Measurements from ENCODE around the gene PNMA3. TPM values are rescaled to one million over a fixed set of nuclear protein-coding genes. Genes with fewer than 3 reads are reported as not detected.
"Not testable (repeated sequence)": the region's sequence is repeated elsewhere in the genome, so short reads cannot be mapped to it uniquely, and the experiment has no call there.

The PNMA3 gene
- total and polyA plus RNA-seq, 9 donors, result 0.39 to 4.3 (median 0.73) TPM; not detected in 1

- intact Hi-C loops (cut with DNase I), result no loop called here
Observed at GRCh38 chrX:153074262-153074899, 18.1 kb downstream of the PNMA3 start.

GRCh38 chrX:153074935-153075334 lies 18.7 kb downstream of the PNMA3 start:
- intact Hi-C loops (cut with DNase I), result no loop called here
- DNase-seq, result no peak
- H3K36me3 ChIP-seq, result no peaks in the 10 kb centered on the region
- no peaks in the 10 kb centered on the region for H3K4me1 ChIP-seq (ENCODE audit: insufficient read depth)
- no peak overlapping the region for H3K27ac ChIP-seq
- no peaks in the 10 kb centered on the region for H3K9me3 ChIP-seq
- no peak overlapping the region for H3K4me3 ChIP-seq
- TF ChIP-seq POLR2A (IDR thresholded peaks at IDR 0.05) (no peak), CTCF (IDR thresholded peaks at IDR 0.05) (no peak), EP300 (IDR thresholded peaks at IDR 0.05) (no peak)
- H3K27me3 ChIP-seq, result no peaks in the 10 kb centered on the region
- 82 to 85% (median 83%) methylated on average over 11 of the region's 11 CpGs for WGBS, 3 donors

More at GRCh38 chrX:153074262-153074899, 18.1 kb downstream of the PNMA3 start:
- no peak for DNase-seq
- Histone ChIP-seq H3K36me3 (no peaks in the 10 kb centered on the region), H3K4me3 (no peak overlapping the region), H3K9me3 (no peaks in the 10 kb centered on the region), H3K4me1 (ENCODE audit: insufficient read depth) (no peaks in the 10 kb centered on the region), H3K27me3 (no peaks in the 10 kb centered on the region), H3K27ac (no peak overlapping the region)
- 75 to 83% (median 83%) methylated on average over 16 to 24 of the region's 24 CpGs for WGBS, 3 donors
- TF ChIP-seq EP300 (IDR thresholded peaks at IDR 0.05) (no peak), CTCF (IDR thresholded peaks at IDR 0.05) (no peak), POLR2A (IDR thresholded peaks at IDR 0.05) (no peak)

GRCh38 chrX:153075366-153075765 lies 19.1 kb downstream of the PNMA3 start:
- TF ChIP-seq POLR2A (IDR thresholded peaks at IDR 0.05), result no peak
- TF ChIP-seq CTCF (IDR thresholded peaks at IDR 0.05), result no peak
- TF ChIP-seq EP300 (IDR thresholded peaks at IDR 0.05), result no peak
- Histone ChIP-seq H3K36me3 (no peaks in the 10 kb centered on the region), H3K27me3 (no peaks in the 10 kb centered on the region), H3K27ac (no peak overlapping the region), H3K4me3 (no peak overlapping the region), H3K9me3 (no peaks in the 10 kb centered on the region), H3K4me1 (ENCODE audit: insufficient read depth) (no peaks in the 10 kb centered on the region)
- no peak for DNase-seq
- WGBS, 3 donors, result 83 to 90% (median 89%) methylated on average over 4 to 11 of the region's 14 CpGs
- intact Hi-C loops (cut with DNase I), result no loop called here

- intact Hi-C loops (cut with DNase I); H3K27ac ChIP-seq; H3K27me3 ChIP-seq; H3K9me3 ChIP-seq; DNase-seq; H3K4me3 ChIP-seq; H3K4me1 ChIP-seq (ENCODE audit: insufficient read depth); H3K36me3 ChIP-seq: not testable (repeated sequence)
- no CpG with 5 or more reads among the region's 76 CpGs for WGBS, 3 donors
Observed at GRCh38 chrX:153077437-153078135, 21.3 kb downstream of the PNMA3 start.

- intact Hi-C loops (cut with DNase I); H3K4me3 ChIP-seq; H3K36me3 ChIP-seq; H3K9me3 ChIP-seq; H3K27me3 ChIP-seq; H3K27ac ChIP-seq; H3K4me1 ChIP-seq (ENCODE audit: insufficient read depth); DNase-seq: not testable (repeated sequence)
- 68 to 80% (median 71%) methylated on average over 3 to 13 of the region's 23 CpGs for WGBS, 3 donors
Observed at GRCh38 chrX:153083238-153083923, 27.1 kb downstream of the PNMA3 start.

All from ovary (tissue), 9 donors.